ENCODE results near the gene P4HA2. TPM values are rescaled to one million over a fixed set of nuclear protein-coding genes. Genes with fewer than 3 reads are reported as not detected.
A peak's percentile ranks its signal among the peaks of the same experiment; 100 is the strongest.

P4HA2 gene
- total and polyA plus RNA-seq, 11 donors = 41.2 to 140 (median 55.7) TPM

- no peak overlapping the region for H3K27ac ChIP-seq
- H3K36me3 ChIP-seq = no peaks in the 10 kb centered on the region
- H3K27me3 ChIP-seq = no peaks in the 10 kb centered on the region
- H3K4me1 ChIP-seq = no peaks in the 10 kb centered on the region
- TF ChIP-seq CTCF (IDR thresholded peaks at IDR 0.05) (no peak), POLR2A (IDR thresholded peaks at IDR 0.05) (no peak)
- no peaks in the 10 kb centered on the region for H3K9me3 ChIP-seq
- DNase-seq (no peak), ATAC-seq (no peak)
- 91 to 100% (median 97%) methylated on average over 3 of the region's 3 CpGs for WGBS, 4 donors
- no peak overlapping the region for H3K4me3 ChIP-seq
- intact Hi-C loops (cut with DNase I) = loop anchor here in 4 of 10 donors (5.0 to 10.0 kb wide), 3 partner anchors 37 to 51 kb away; no protein-coding TSS in a partner anchor
These were observed 7.7 kb upstream of the P4HA2 start for GRCh38 chr5:132235340-132235739.

GRCh38 chr5:132234684-132235062 lies 7.0 kb upstream of the P4HA2 start:
- Histone ChIP-seq H3K27ac (no peak overlapping the region), H3K4me1 (no peaks in the 10 kb centered on the region), H3K36me3 (no peaks in the 10 kb centered on the region), H3K9me3 (no peaks in the 10 kb centered on the region), H3K4me3 (no peak overlapping the region), H3K27me3 (no peaks in the 10 kb centered on the region)
- WGBS, 4 donors = 92 to 99% (median 97%) methylated on average over 2 of the region's 2 CpGs
- intact Hi-C loops (cut with DNase I) = loop anchor here in 5 of 10 donors (5.0 to 10.0 kb wide), 4 partner anchors 38 to 52 kb away; no protein-coding TSS in a partner anchor
- TF ChIP-seq POLR2A (IDR thresholded peaks at IDR 0.05) = no peak
- no peak for TF ChIP-seq CTCF (IDR thresholded peaks at IDR 0.05)
- ATAC-seq (no peak), DNase-seq (peak in 1 of 5 donors; percentile 7)

- TF ChIP-seq CTCF (IDR thresholded peaks at IDR 0.05) (no peak), POLR2A (IDR thresholded peaks at IDR 0.05) (no peak)
- H3K4me3 ChIP-seq = no peak overlapping the region
- peaks cover 0 to 3% (median 0%) of the 10 kb centered on the region in 12 donors for H3K4me1 ChIP-seq
- intact Hi-C loops (cut with DNase I) = loop anchor here in 2 of 10 donors (5.0 to 10.0 kb wide), 2 partner anchors 49 to 52 kb away; no protein-coding TSS in a partner anchor
- WGBS, 4 donors = 82 to 96% (median 91%) methylated on average over 7 of the region's 7 CpGs
- H3K27me3 ChIP-seq = no peaks in the 10 kb centered on the region
- ATAC-seq (no peak), DNase-seq (peak in 1 of 5 donors; percentile 6)
- no peaks in the 10 kb centered on the region for H3K36me3 ChIP-seq
- no peak overlapping the region for H3K27ac ChIP-seq
- no peaks in the 10 kb centered on the region for H3K9me3 ChIP-seq
These were observed 6.4 kb upstream of the P4HA2 start for GRCh38 chr5:132233811-132234683.

GRCh38 chr5:132233081-132233480 lies 5.4 kb upstream of the P4HA2 start:
- DNase-seq = peak in 1 of 5 donors; percentile 6
- Histone ChIP-seq H3K4me3 (no peak overlapping the region), H3K4me1 (peaks cover 0 to 10% (median 2%) of the 10 kb centered on the region in 12 donors), H3K36me3 (no peaks in the 10 kb centered on the region), H3K9me3 (no peaks in the 10 kb centered on the region), H3K27ac (no peak overlapping the region), H3K27me3 (peaks cover 0 to 2% (median 0%) of the 10 kb centered on the region in 9 donors)
- ATAC-seq = no peak
- intact Hi-C loops (cut with DNase I) = loop anchor here in 2 of 10 donors (5.0 to 10.0 kb wide), 2 partner anchors 48 to 51 kb away; no protein-coding TSS in a partner anchor
- TF ChIP-seq POLR2A (IDR thresholded peaks at IDR 0.05) = no peak
- no peak for TF ChIP-seq CTCF (IDR thresholded peaks at IDR 0.05)
- 93 to 100% (median 98%) methylated on average over 1 of the region's 1 CpG for WGBS, 4 donors
